HG02981 (cell line): ENCODE results near the gene PRG2.
"Not testable (repeated sequence)": the region's sequence is repeated elsewhere in the genome, so short reads cannot be mapped to it uniquely, and the experiment has no call there.

Experiments
- ATAC-seq: cut with Tn5 transposase; IDR thresholded peaks from one replicate; pipeline ENCODE4 v1.9.1; 2021; ENCODE audit warnings: mild to moderate bottlenecking, moderate library complexity; ENCODE audit not compliant: unreplicated experiment

Gene PRG2

DNA sequence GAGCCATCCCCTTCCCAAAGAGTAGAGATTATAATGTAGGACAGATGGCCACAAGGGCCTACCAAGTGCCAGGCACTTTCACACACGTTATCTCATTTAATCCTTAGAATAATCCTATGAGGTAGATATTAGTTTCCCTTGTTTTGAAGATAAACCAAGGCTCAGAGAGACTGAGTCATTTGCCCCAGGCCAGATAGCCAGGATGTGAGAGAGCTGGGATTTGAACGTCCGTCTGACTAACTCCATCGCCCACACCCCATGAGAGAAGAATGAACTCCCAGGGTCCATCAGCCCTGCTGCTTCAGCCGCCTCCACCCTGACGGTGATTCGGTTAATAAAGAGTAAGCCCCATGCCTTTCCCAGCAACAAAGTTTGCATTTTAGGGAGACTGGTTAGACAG lies 20.2 kb downstream of the PRG2 start:
- no peak for ATAC-seq

GRCh38 chr11:57368845-57369232 lies 21.6 kb downstream of the PRG2 start:
- ATAC-seq: no peak

DNA sequence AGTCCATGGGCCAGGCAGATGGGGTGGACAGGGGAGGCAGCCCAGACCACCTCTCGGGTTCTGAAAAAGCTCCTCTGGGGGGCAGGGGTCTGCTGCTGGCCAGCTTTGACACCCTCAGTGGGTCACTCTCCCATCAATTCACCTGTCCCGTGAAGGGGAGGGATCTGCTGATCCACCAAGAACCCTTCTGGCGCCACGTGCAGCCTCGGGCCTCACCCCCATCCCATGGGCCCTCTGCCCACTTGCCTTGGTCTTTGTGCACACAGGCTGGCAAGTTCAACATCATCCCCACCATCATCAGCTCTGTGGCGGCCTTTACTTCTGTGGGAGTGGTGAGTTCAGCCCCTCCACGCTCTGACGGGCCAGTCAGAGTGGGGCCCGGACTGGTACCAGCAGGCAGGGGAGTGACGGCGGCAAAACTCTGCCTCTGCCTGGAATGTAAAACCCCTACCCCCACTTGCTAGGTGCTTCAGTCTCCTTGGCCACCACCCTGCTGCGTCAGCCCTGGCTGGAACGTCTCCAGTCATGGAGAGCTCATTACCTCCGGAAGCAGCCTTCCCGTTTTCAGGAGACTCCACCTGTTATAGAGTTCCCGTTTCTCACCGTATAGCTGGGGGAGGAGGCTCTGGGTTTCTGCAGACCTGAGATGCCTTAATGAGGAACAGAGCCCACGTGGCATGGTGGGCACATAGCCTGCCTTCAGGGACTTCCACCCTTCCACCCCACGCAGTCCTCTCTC lies 22.2 kb downstream of the PRG2 start:
- no peak for ATAC-seq

DNA sequence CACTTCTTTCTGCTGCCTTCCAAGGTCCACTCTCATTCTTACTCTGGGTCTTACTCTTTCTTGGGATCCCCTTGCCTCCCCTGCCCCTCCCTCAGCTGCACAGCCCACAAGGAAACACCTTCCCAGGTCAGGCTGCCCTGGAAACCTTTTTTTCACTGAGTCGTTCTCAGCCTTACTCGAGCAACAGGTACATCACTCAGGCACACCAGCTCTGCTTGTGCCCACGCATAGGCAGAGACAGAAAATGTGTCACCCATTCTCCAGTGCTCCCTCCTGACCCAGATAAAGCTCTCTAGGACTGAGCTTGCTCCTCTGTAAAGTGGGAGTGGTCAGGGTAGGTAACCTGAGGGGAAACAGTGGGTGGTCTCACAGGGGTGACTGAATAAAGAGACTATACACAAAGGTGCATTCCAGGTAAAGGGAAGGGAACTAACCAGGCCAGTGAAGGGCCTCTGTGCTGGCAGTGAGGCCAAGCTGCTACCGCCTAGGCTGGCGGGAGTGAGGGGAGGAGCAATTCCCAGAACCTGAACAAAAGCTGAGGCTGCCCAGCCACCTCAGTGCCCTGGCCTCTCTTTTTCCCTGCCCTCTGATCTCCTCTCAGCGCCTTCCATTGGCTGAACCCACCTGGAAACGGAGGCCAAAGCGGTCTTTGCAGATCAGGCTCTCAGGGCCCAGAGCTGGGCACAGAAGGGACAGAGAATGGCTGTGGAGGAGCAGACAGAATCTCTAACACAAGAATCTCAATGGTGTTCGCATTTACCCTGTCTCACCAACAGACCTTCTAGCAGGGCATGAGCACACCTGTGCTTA lies 25.4 kb downstream of the PRG2 start:
- no peak for ATAC-seq

- ATAC-seq: no peak
Observed at GRCh38 chr11:57363131-57364080, 27.0 kb downstream of the PRG2 start.

GRCh38 chr11:57361926-57362325 lies 28.5 kb downstream of the PRG2 start:
- ATAC-seq: no peak

DNA sequence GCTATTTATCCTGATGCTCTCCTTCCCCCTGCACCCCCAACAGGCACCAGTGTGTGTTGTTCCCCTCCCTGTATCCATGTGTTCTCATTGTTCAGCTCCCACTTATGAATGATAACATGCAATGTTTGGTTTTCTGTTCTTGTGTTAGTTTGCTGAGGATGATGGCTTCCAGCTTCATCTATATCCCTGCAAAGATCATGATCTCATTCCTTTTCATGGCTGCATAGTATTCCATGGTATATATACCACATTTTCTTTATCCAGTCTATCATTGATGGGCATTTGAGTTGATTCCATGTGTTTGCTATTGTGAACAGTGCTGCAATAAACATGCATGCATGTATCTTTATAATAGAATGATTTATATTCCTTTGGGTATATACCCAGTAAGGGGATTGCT lies 29.0 kb downstream of the PRG2 start:
- ATAC-seq: not testable (repeated sequence)

GRCh38 chr11:57360991-57361390 lies 29.5 kb downstream of the PRG2 start:
- no peak for ATAC-seq

DNA sequence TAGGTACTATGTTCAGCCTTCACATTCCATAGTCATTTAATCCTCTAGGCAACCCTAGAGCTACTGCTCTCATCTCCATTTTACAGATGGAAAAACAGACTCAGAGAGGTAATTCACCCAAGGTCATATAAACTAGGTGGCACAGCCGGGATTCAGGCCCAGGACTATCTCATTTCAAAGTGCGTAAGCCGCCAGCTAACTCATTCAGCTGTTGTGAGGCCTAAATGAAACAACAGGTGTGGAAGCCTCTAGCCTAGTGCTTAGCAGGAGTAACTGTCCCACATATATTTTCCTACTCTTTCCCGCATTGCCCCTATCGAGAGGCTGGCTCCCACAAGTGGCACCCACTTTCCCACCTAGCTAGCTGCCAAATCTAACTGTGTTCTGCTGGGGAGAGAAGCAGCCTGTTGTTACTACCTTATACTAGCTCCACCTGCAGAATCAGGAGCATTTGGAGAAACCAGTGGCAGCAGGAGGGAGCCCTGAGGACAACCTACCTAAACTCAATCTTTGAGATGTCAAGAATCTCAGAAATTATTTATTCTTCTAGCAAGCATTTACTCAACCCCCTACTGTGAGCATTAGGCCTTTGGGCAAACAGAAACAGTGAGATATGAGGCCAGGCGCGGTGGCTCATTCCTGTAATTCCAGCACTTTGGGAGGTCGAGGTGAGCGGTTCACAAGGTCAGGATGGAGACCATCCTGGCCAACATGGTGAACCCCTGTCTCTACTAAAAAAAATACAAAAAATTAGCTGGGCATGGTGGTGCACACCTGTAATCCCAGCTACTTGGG lies 30.4 kb downstream of the PRG2 start:
- no peak for ATAC-seq

DNA sequence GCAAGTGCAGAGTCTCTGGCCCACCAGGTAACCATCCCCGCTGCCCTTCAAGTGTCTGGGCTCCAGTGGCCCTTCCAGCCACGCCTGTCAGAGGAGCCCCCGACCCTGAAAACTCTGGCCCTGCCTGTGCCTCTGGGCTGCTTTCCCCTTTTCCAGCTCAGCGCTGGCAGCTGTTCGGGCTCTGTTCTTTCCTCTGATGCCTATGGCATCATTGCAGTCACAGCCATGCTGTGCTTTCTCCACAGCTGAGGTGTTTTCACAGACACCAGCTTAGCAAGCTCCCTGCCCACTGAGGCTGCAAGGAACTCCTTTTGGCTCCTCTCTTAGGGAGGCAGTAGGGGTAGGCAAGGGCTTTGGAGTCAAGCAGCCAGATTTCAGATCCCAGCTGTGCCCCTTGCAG lies 31.1 kb downstream of the PRG2 start:
- ATAC-seq: no peak

DNA sequence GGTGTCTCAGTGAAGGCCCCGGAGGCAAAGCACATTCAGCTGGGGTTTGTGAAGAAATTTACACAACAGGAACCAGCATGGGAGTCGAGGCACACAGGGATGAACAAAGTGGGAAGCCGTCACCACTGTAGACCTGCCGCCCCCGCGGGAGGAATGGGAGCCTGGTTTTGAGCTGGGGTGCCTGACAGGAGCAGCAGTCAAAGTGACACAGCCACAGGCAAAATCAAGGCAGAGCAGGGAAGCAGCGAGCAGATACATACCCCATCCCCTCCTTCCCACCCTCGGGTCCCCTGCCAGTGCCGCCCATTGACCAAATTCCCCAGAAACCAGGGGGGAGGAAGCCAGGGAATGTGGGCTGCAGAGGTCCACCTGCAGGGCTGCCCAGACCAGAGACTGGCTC lies 31.5 kb downstream of the PRG2 start:
- ATAC-seq: no peak

- no peak for ATAC-seq
Observed at GRCh38 chr11:57358543-57358961, 31.9 kb downstream of the PRG2 start.

GRCh38 chr11:57357856-57358255 lies 32.6 kb downstream of the PRG2 start:
- ATAC-seq: no peak

DNA sequence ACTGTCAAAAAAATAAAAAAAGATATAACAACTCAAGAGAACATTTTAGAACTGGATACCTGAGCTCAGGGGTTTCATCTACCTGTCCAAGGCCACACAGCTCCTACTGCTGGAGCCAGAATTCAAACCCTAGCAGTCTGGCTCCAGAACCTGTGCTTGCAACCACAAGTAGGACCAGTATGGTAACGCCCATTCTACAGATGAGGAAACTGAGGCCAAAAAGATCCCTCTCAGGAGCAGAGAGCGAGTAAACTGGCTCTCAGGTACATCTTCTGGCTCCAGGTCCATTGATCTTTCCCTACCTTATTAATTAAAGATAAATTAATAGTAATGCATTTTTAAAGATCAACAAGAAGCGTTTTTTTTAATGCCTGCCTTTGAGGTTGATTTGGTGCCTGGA lies 33.1 kb downstream of the PRG2 start:
- no peak for ATAC-seq

GRCh38 chr11:57356268-57356667 lies 34.2 kb downstream of the PRG2 start:
- ATAC-seq: no peak

DNA sequence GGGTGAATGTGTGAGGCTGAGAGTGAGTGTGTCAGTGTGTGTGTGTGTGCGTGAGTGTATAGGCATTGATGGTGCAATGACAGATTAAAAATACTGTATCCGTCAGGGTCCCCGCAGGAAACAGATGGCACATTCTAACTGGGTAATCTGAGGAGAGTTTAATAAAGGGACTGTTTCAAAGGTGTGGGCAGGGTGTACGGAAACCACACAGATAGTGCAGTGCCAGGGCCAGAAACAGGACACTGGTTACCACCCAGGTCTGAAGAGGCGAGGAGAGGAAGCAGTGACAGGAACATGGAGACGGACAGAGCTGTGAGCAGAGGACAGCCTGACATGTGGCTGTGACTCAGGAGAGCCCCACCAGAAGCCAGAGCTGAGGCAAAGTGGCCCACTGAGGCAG lies 35.8 kb downstream of the PRG2 start:
- ATAC-seq: no peak

DNA sequence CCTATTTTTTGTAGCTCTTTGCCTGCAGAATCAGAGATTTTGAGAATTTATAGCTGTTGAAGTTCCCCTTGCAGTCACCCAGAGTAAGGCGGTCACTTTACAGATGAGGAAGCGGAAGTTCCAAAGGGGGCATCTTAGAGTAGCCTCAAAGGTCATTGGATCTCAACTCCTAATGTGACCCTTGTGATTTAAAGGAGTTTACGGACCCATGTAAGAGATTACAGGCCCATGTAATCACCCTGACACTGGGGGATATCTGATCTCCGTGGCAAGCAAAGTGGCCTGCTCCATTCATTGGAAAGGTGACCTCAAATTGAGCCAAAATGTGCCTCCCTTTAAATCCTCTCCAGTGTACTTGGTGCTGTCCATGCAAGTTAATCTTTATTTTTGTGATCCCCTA lies 36.6 kb downstream of the PRG2 start:
- no peak for ATAC-seq

DNA sequence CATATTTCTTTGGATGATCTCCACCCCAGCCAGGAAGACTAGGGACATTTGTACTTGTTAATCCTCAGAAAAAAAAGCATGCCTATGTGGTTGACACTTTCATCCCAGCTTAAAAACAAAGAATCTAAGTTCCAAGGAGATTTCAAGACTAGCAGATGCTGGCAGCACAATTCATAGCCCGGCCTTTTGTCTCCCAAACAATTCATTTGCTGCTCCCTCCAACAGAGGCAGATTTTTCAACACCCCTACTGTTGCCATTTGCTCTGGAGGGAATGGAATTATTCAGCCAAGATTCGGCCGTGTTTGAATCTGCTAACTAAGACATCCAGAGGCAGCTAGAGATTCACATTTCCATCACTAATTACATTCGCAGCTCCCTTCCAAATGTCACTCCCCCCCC lies 37.0 kb downstream of the PRG2 start:
- ATAC-seq: no peak

- ATAC-seq: no peak
Observed at GRCh38 chr11:57353036-57353435, 37.4 kb downstream of the PRG2 start.

DNA sequence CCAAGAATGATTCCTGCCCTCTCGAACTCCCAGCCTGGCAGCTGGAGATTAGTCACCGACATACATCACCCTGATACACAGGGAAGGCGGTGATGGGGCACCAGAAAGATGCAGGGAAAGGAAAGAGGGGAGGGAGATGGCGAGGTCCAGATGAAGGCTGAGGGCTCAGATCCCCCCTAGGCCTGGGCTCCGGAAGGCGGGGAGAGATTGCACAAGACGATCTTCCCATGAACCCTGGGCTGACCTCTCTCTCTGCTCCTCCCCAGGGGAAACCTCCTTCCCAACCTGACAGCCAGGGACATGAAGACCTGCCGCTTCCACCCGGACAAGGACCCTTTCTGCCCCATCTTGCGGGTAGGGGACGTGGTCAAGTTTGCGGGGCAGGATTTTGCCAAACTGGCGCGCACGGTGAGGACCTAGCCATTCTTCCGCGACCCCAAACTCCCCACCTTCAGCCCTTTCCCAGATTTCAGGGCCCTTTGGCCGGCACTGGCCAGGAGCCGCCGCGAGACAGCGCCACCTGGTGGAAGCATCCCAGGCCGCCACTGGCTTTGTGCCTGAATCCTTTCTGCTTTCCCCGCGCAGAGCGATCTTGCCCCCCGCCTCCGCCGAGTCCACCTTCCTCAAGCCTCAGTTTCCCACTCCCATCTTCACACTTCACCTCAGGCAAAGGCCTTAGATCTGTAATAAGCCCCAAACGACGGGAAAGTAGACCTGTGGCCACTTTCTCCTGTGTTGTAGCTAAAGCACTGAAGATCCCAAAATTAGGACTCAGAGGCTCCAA lies 40.8 kb downstream of the PRG2 start:
- ATAC-seq: no peak
